Mesangial cell (primary cell): ENCODE measurements around the gene PLIN1. TPM values are rescaled to one million over a fixed set of nuclear protein-coding genes. Genes with fewer than 3 reads are reported as not detected.

Experiments used
- total RNA-seq: library from RNA; depleted of rRNA; stranded (reverse); fragments of >200 nt; gene quantifications from 2 replicates; pipeline ENCODE4 v1.2.3, GENCODE V29; 2015

PLIN1 gene
- 0.13 TPM in 1 of 2 replicates, not detected in the other for total RNA-seq

GRCh38 chr15:89679212-89679611 is at the start of gene PLIN1:
PLIN1 (minus strand) TSS chr15:89679367; CDS start chr15:89677489, 1,878 bp downstream.

GRCh38 chr15:89690276-89691218 is 11.4 kb upstream of the PLIN1 start, which contains the start of the genes PEX11A and WDR93:
PEX11A (minus strand) TSS chr15:89690754; CDS start chr15:89690632, 122 bp downstream.
WDR93 (plus strand) TSS chr15:89690811; CDS start chr15:89701747, 10,936 bp downstream.

GRCh38 chr15:89654847-89655805 is 24.0 kb downstream of the PLIN1 start, which contains the start of gene KIF7:
KIF7 (minus strand) TSS chr15:89655467; CDS start chr15:89652930, 2,537 bp downstream.

Other genes starting within 250 kb of the PLIN1 start
- gene RHCG, start 182.8 kb downstream of the PLIN1 start, total RNA-seq = not detected in 2 replicates
- gene TICRR, start 103.9 kb downstream of the PLIN1 start, total RNA-seq = 0.89 and 10.9 TPM in 2 replicates
- gene KIF7, start 23.9 kb downstream of the PLIN1 start, total RNA-seq = 6.8 and 10.0 TPM in 2 replicates
- gene PEX11A, start 11.4 kb upstream of the PLIN1 start, total RNA-seq = 4.7 and 8.2 TPM in 2 replicates
- gene WDR93, start 11.4 kb upstream of the PLIN1 start, total RNA-seq = 0.16 and 0.25 TPM in 2 replicates
- 1.8 and 4.3 TPM in 2 replicates for gene MESP1, start 71.9 kb upstream of the PLIN1 start, total RNA-seq
- 0.98 and 1.5 TPM in 2 replicates for gene MESP2, start 97.0 kb upstream of the PLIN1 start, total RNA-seq
- 33.7 and 48.7 TPM in 2 replicates for gene ANPEP, start 135.5 kb upstream of the PLIN1 start, total RNA-seq
- 24.1 and 27.6 TPM in 2 replicates for gene AP3S2, start 214.6 kb upstream of the PLIN1 start, total RNA-seq
- 9.0 and 13.1 TPM in 2 replicates for gene ARPIN, start 233.6 kb upstream of the PLIN1 start, total RNA-seq